Stimulated activated CD8-positive, alpha-beta memory T cell treated with anti-CD3 and anti-CD28 coated beads, Interleukin-4, amount 100 ng/mL, for 4 hours (primary cell): ENCODE data around the gene APEH.

Source experiments
- DNase-seq, 2 donors: peaks; one replicate each; pipeline ENCODE4 v3.0.0-alpha.2; 2020; ENCODE audit warnings: low read depth in 2 of 2, low spot score in 1 of 2

APEH gene

GRCh38 chr3:49673715-49674496, at the start of gene APEH:
TSS of gene APEH (plus strand) at chr3:49674351. CDS start at chr3:49674402, 51 bp downstream.
- DNase-seq, result peak; percentile 91 to 97

- no peak for DNase-seq
Observed at GRCh38 chr3:49625071-49625470, 49.1 kb upstream of the APEH start.

GRCh38 chr3:49626101-49626581, 48.0 kb upstream of the APEH start:
- DNase-seq, result no peak

GRCh38 chr3:49626796-49627195, 47.4 kb upstream of the APEH start:
- DNase-seq, result no peak

GRCh38 chr3:49627634-49628033, 46.5 kb upstream of the APEH start:
- no peak for DNase-seq

GRCh38 chr3:49628249-49628648, 45.9 kb upstream of the APEH start:
- no peak for DNase-seq

- DNase-seq, result no peak
Observed at GRCh38 chr3:49629451-49629850, 44.7 kb upstream of the APEH start.

- no peak for DNase-seq
Observed at GRCh38 chr3:49629866-49630265, 44.3 kb upstream of the APEH start.

- no peak for DNase-seq
Observed at GRCh38 chr3:49630784-49631183, 43.4 kb upstream of the APEH start.

- no peak for DNase-seq
Observed at GRCh38 chr3:49634736-49635135, 39.4 kb upstream of the APEH start.

GRCh38 chr3:49636883-49637609, 37.1 kb upstream of the APEH start:
- no peak for DNase-seq

GRCh38 chr3:49638445-49638844, 35.7 kb upstream of the APEH start:
- DNase-seq, result no peak

GRCh38 chr3:49639551-49639950, 34.6 kb upstream of the APEH start:
- DNase-seq, result no peak

- DNase-seq, result no peak
Observed at GRCh38 chr3:49641292-49641691, 32.9 kb upstream of the APEH start.

GRCh38 chr3:49641921-49642707, 32.0 kb upstream of the APEH start:
- DNase-seq, result no peak

GRCh38 chr3:49642708-49643145, 31.4 kb upstream of the APEH start:
- DNase-seq, result no peak

- DNase-seq, result no peak
Observed at GRCh38 chr3:49644684-49645083, 29.5 kb upstream of the APEH start.

GRCh38 chr3:49646236-49646635, 27.9 kb upstream of the APEH start:
- no peak for DNase-seq

- no peak for DNase-seq
Observed at GRCh38 chr3:49647741-49648140, 26.4 kb upstream of the APEH start.

GRCh38 chr3:49648354-49649019, 25.7 kb upstream of the APEH start:
- DNase-seq, result no peak

- DNase-seq, result no peak
Observed at GRCh38 chr3:49649576-49649975, 24.6 kb upstream of the APEH start.
